PC-9 (cell line): Measurements from ENCODE around the gene IL22. TPM values are rescaled to one million over a fixed set of nuclear protein-coding genes. Genes with fewer than 3 reads are reported as not detected.

Experiments
- Bru-seq: library from RNA; stranded (reverse); fragments of 400-500 nt; gene quantifications from one replicate; lab custom pipeline; 2021; lab: Mats Ljungman, UMichigan
- BruChase-seq, 2 experiments: library from RNA; stranded (reverse); fragments of 400-500 nt; gene quantifications; one replicate each; lab custom pipeline; 2021; lab: Mats Ljungman, UMichigan
- BruUV-seq: library from RNA; stranded (reverse); fragments of 400-500 nt; replicated peaks from 2 replicates; lab custom pipeline; 2021; lab: Mats Ljungman, UMichigan
- CTCF ChIA-PET: fragments of 300-600 bp; sonication (Branson Sonifier 250); formaldehyde crosslinking; loops from one replicate; lab custom pipeline; 2022; ENCODE audit warnings: antibody characterized with exemption; lab: Charles Lee
- POLR2A ChIA-PET: fragments of 300-600 bp; sonication (Branson Sonifier 250); formaldehyde crosslinking; loops from one replicate; lab custom pipeline; 2022; ENCODE audit warnings: antibody characterized with exemption; ENCODE audit not compliant: unreplicated experiment; lab: Charles Lee
- DNase-seq, 2 experiments: peaks; one replicate each; pipeline versions ENCODE4 v3.0.0 to v3.0.0-alpha.2; 2015 to 2022; ENCODE audit warnings: mixed read lengths in 1 of 2
- H2AFZ ChIP-seq: fragments of 200-600 bp; sonication (generic); 2 replicates; pipeline ENCODE4 v1.8.1; 2017; ENCODE audit warnings: antibody characterized with exemption
- H3F3A ChIP-seq: fragments of 200-600 bp; sonication (generic); 2 replicates; pipeline ENCODE4 v1.8.1; 2017; ENCODE audit warnings: antibody characterized with exemption, mild to moderate bottlenecking, low read depth; ENCODE audit not compliant: insufficient read depth
- H3K27ac ChIP-seq: fragments of 200-600 bp; sonication (generic); 2 replicates; pipeline ENCODE4 v1.6.1; 2016; ENCODE audit warnings: mixed run types
- H3K27me3 ChIP-seq: fragments of 200-600 bp; sonication (generic); 2 replicates; pipeline ENCODE4 v1.6.1; 2016; ENCODE audit warnings: low read depth, mixed run types; ENCODE audit not compliant: insufficient read depth
- H3K36me3 ChIP-seq: fragments of 200-600 bp; sonication (generic); 2 replicates; pipeline ENCODE4 v1.6.1; 2016; ENCODE audit warnings: low read depth, mixed run types
- H3K4me1 ChIP-seq: fragments of 200-600 bp; sonication (generic); replicated peaks from 2 replicates; pipeline ENCODE4 v1.6.1; 2016; ENCODE audit warnings: mixed run types; ENCODE audit not compliant: insufficient read depth
- H3K4me2 ChIP-seq: fragments of 200-600 bp; sonication (generic); 2 replicates; pipeline ENCODE4 v1.6.1; 2017; ENCODE audit warnings: mixed run types
- H3K4me3 ChIP-seq: fragments of 200-600 bp; sonication (generic); 2 replicates; pipeline ENCODE4 v1.6.1; 2016; ENCODE audit warnings: mixed run types
- H3K79me2 ChIP-seq: fragments of 200-600 bp; sonication (generic); 2 replicates; pipeline ENCODE4 v1.6.1; 2017; ENCODE audit warnings: low read depth, mixed run types
- H3K9me2 ChIP-seq: fragments of 200-600 bp; sonication (generic); 2 replicates; pipeline ENCODE4 v1.8.1; 2017; ENCODE audit warnings: mild to moderate bottlenecking; ENCODE audit not compliant: insufficient read depth
- H3K9me3 ChIP-seq: fragments of 200-600 bp; sonication (generic); 2 replicates; pipeline ENCODE4 v1.8.1; 2016; ENCODE audit warnings: low read depth; ENCODE audit not compliant: insufficient read depth
- H4K20me1 ChIP-seq: fragments of 200-600 bp; sonication (generic); 2 replicates; pipeline ENCODE4 v1.8.1; 2017; ENCODE audit not compliant: insufficient read depth
- EZH2 ChIP-seq: fragments of 200-600 bp; sonication (generic); IDR thresholded peaks from 2 replicates; pipeline ENCODE4 v1.8.0; 2017; ENCODE audit warnings: antibody characterized with exemption, low read depth
- intact Hi-C: fragments of 100-400 bp; cut with micrococcal nuclease; formaldehyde crosslinking; loops from one replicate; pipeline ENCODE4 v1.10.0; 2022; ENCODE audit not compliant: unreplicated experiment
- long read RNA-seq: library from polyadenylated mRNA; stranded (forward); transcript quantifications from one replicate; pipeline ENCODE4 v2.0.0, GENCODE V29; 2022
- total RNA-seq: library from RNA; stranded (reverse); gene quantifications from 2 replicates; pipeline ENCODE4 v1.2.3, GENCODE V29; 2021
- TF ChIP-seq, protein P1 (sequence below): fragments of 200-600 bp; sonication (generic); conservative IDR thresholded peaks from 2 replicates; pipeline ENCODE4 v1.6.1; 2017; ENCODE audit warnings: mixed run types, antibody characterized with exemption, mild to moderate bottlenecking, moderate library complexity

IL22 gene, protein sequence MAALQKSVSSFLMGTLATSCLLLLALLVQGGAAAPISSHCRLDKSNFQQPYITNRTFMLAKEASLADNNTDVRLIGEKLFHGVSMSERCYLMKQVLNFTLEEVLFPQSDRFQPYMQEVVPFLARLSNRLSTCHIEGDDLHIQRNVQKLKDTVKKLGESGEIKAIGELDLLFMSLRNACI
- not detected in 2 replicates for total RNA-seq
- Bru-seq, nascent RNA = not detected
- not detected for BruChase-seq, experiment 1, labeled RNA remaining after a 2-hour chase
- not detected for BruChase-seq, experiment 2, labeled RNA remaining after a 6-hour chase
- long read RNA-seq = 0 reads

DNA sequence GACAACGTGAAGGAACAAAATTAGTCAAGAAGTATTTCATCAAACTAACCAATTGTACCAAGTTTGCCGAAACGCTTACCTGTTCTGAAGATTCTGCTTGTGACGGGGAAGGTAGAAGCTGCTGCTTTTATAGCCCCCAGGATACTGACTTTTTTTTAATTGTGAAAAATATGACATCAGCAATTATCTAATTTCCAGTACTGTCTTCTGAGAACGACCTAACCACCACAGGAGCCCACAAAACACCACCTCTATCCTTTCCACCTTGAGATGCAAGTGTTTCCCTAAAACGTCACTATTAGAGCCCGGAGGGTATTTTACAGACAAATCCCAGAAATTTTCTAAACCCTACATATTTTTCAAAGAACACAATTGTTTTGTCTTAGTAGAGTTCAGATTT, at the start of gene IL22:
IL22 (minus strand) TSS at position 101 of the 400 bp plus-strand sequence. CDS start 156 bp downstream, outside the sequence.
- Histone ChIP-seq H3K9me3 (no peaks in the 10 kb centered on the region), H2AFZ (no peak within 1 kb of the TSS), H3K4me2 (no peak within 1 kb of the TSS), H3K4me1 (peaks cover 1% of the 10 kb centered on the region; the same call in 1 of the 2 replicates), H3F3A (no peaks in the 10 kb centered on the region), H3K4me3 (no peak within 1 kb of the TSS), H3K27ac (no peak within 1 kb of the TSS), H3K79me2 (no peaks in the 10 kb centered on the region), H3K36me3 (no peaks in the 10 kb centered on the region), H3K9me2 (peaks cover 4% of the 10 kb centered on the region; the same call in 1 of the 2 replicates), H3K27me3 (no peaks in the 10 kb centered on the region), H4K20me1 (no peaks in the 10 kb centered on the region)
- BruUV-seq = no TSS peak
- POLR2A ChIA-PET = no interaction called here
- CTCF ChIA-PET = no interaction called here
- intact Hi-C loops = no loop called here
- TF ChIP-seq EZH2 = no peak
- TF ChIP-seq, protein P1, sequence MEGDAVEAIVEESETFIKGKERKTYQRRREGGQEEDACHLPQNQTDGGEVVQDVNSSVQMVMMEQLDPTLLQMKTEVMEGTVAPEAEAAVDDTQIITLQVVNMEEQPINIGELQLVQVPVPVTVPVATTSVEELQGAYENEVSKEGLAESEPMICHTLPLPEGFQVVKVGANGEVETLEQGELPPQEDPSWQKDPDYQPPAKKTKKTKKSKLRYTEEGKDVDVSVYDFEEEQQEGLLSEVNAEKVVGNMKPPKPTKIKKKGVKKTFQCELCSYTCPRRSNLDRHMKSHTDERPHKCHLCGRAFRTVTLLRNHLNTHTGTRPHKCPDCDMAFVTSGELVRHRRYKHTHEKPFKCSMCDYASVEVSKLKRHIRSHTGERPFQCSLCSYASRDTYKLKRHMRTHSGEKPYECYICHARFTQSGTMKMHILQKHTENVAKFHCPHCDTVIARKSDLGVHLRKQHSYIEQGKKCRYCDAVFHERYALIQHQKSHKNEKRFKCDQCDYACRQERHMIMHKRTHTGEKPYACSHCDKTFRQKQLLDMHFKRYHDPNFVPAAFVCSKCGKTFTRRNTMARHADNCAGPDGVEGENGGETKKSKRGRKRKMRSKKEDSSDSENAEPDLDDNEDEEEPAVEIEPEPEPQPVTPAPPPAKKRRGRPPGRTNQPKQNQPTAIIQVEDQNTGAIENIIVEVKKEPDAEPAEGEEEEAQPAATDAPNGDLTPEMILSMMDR = no peak
- DNase-seq = no peak

DNA sequence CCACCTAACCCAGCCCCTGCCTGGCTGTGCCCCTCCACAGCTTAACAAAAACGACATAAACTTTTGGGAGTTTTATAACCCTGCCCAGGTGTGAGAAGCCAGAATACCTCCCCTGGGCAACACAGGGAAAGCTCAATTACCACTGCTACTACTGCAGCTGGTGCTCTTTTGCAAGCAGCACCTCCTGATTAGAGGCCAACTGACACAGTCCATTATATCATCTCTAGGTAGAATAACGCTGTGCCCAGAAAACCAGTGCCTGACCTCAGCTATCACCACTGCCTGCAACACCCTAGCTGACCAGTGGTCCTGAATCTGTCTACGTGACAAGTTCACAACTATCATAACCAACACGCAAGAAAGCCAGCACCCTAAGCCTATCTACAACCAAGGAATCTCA, 44.5 kb upstream of the IL22 start:
- H3K4me3 ChIP-seq = no peak overlapping the region
- intact Hi-C loops = no loop called here
- TF ChIP-seq, protein P1 = no peak
- TF ChIP-seq EZH2 = no peak
- H3K4me2 ChIP-seq = no peak overlapping the region
- no peak for DNase-seq
- no peaks in the 10 kb centered on the region for H3K79me2 ChIP-seq
- H3K9me2 ChIP-seq = 0 out of 2 replicates have a peak, but pooled peaks cover 4% of the 10 kb centered on the region
- no peaks in the 10 kb centered on the region for H4K20me1 ChIP-seq
- no peaks in the 10 kb centered on the region for H3F3A ChIP-seq
- H3K4me1 ChIP-seq = no peaks in the 10 kb centered on the region
- no peak overlapping the region for H3K27ac ChIP-seq
- ChIA-PET CTCF (no interaction called here), POLR2A (interaction anchor here (0.6 kb wide), 1 partner anchor 1288 kb away, joined by 4 read pairs; no protein-coding TSS in a partner anchor)
- H3K27me3 ChIP-seq = no peaks in the 10 kb centered on the region
- H3K9me3 ChIP-seq = no peaks in the 10 kb centered on the region
- no TSS peak for BruUV-seq
- H3K36me3 ChIP-seq = no peaks in the 10 kb centered on the region
- H2AFZ ChIP-seq = no peak overlapping the region

DNA sequence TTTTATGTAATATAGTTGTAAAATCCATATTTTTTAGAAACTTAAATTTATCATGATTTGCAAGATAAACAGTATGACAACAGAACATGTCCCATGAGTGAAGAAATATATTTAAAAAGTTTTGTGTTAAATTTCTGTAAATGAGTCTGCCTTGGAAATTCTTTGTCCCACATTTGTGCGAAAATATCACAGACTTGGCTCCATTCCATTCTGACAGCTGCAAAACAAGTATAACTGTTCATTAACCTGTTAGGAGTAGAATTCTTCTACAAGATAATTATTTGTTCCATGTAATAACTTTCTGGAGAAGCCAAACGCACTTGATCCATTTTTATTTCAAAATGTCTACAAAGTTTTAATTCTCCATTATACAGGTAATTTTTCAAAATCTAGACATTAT, 40.8 kb upstream of the IL22 start:
- no peaks in the 10 kb centered on the region for H3F3A ChIP-seq
- no peak for TF ChIP-seq EZH2
- TF ChIP-seq, protein P1 = no peak
- BruUV-seq = no TSS peak
- H3K4me1 ChIP-seq = peaks cover 11% of the 10 kb centered on the region; the same call in 1 of the 2 replicates
- no peaks in the 10 kb centered on the region for H3K79me2 ChIP-seq
- H3K4me2 ChIP-seq = no peak overlapping the region
- H3K27me3 ChIP-seq = no peaks in the 10 kb centered on the region
- intact Hi-C loops = no loop called here
- no peaks in the 10 kb centered on the region for H3K36me3 ChIP-seq
- H3K27ac ChIP-seq = no peak overlapping the region
- no peaks in the 10 kb centered on the region for H4K20me1 ChIP-seq
- 0 out of 2 replicates have a peak, but pooled peaks cover 4% of the 10 kb centered on the region for H3K9me2 ChIP-seq
- H2AFZ ChIP-seq = no peak overlapping the region
- H3K9me3 ChIP-seq = no peaks in the 10 kb centered on the region
- DNase-seq = no peak
- ChIA-PET POLR2A (no interaction called here), CTCF (no interaction called here)
- no peak overlapping the region for H3K4me3 ChIP-seq
